Neural progenitor cell (in vitro differentiated cells): ENCODE results near the gene PRUNE1. TPM values are rescaled to one million over a fixed set of nuclear protein-coding genes. Genes with fewer than 3 reads are reported as not detected.

Experiments
- DNase-seq: peaks from one replicate; pipeline ENCODE4 v3.0.0-alpha.2; 2016; ENCODE audit warnings: low spot score
- H2AFZ ChIP-seq: fragments of 200-600 bp; sonication (generic); replicated peaks from 2 replicates; pipeline ENCODE4 v1.6.1; 2016; ENCODE audit warnings: antibody characterized with exemption
- H3F3A ChIP-seq: fragments of 200-600 bp; sonication (generic); 2 replicates; pipeline ENCODE4 v1.6.1; 2016; ENCODE audit warnings: antibody characterized with exemption, low read depth
- H3K27ac ChIP-seq: fragments of 200-600 bp; sonication (generic); 2 replicates; pipeline ENCODE4 v1.5.1; 2016; ENCODE audit warnings: mild to moderate bottlenecking
- H3K27me3 ChIP-seq: fragments of 200-600 bp; sonication (generic); 2 replicates; pipeline ENCODE4 v1.6.1; 2016; ENCODE audit warnings: mild to moderate bottlenecking, moderate library complexity
- H3K36me3 ChIP-seq: fragments of 200-600 bp; sonication (generic); 2 replicates; pipeline ENCODE4 v1.5.1; 2016
- H3K4me1 ChIP-seq: fragments of 200-600 bp; sonication (generic); 2 replicates; pipeline ENCODE4 v1.6.1; 2016; ENCODE audit warnings: mixed run types
- H3K4me2 ChIP-seq: fragments of 200-600 bp; sonication (generic); 2 replicates; pipeline ENCODE4 v1.6.1; 2016
- H3K4me3 ChIP-seq: fragments of 200-600 bp; sonication (generic); 2 replicates; pipeline ENCODE4 v1.5.1; 2016
- H3K79me2 ChIP-seq: fragments of 200-600 bp; sonication (generic); 2 replicates; pipeline ENCODE4 v1.6.1; 2016; ENCODE audit warnings: low read depth
- H3K9ac ChIP-seq: fragments of 200-600 bp; sonication (generic); 2 replicates; pipeline ENCODE4 v1.6.1; 2016
- H3K9me3 ChIP-seq: fragments of 200-600 bp; sonication (generic); 2 replicates; pipeline ENCODE4 v1.5.1; 2016; ENCODE audit warnings: low read depth
- H4K20me1 ChIP-seq: fragments of 200-600 bp; sonication (generic); 2 replicates; pipeline ENCODE4 v1.6.1; 2016; ENCODE audit warnings: low read depth
- H3K27ac Mint-ChIP-seq: 3 replicates; pipeline ENCODE4 v1.8.0; 2021; ENCODE audit warnings: mixed read lengths
- H3K27me3 Mint-ChIP-seq: 2 replicates; pipeline ENCODE4 v1.8.0; 2022; ENCODE audit warnings: low read depth, mild to moderate bottlenecking, inconsistent platforms, moderate library complexity, mixed read lengths; ENCODE audit not compliant: insufficient read depth
- H3K36me3 Mint-ChIP-seq: 3 replicates; pipeline ENCODE4 v1.8.0; 2021; ENCODE audit warnings: mixed read lengths
- H3K4me1 Mint-ChIP-seq: 3 replicates; pipeline ENCODE4 v1.8.0; 2021; ENCODE audit warnings: mixed read lengths
- H3K4me3 Mint-ChIP-seq: 3 replicates; pipeline ENCODE4 v1.8.0; 2021; ENCODE audit warnings: mild to moderate bottlenecking, moderate library complexity, mixed read lengths
- H3K9me3 Mint-ChIP-seq: 3 replicates; pipeline ENCODE4 v1.8.0; 2020; ENCODE audit warnings: mixed read lengths
- EZH2 ChIP-seq: fragments of 200-600 bp; sonication (generic); IDR thresholded peaks from 2 replicates; pipeline ENCODE4 v1.6.1; 2017; ENCODE audit warnings: antibody characterized with exemption, mild to moderate bottlenecking, moderate library complexity
- EZH2phosphoT487 ChIP-seq: fragments of 200-600 bp; sonication (generic); IDR thresholded peaks from 2 replicates; pipeline ENCODE4 v1.6.1; 2017; ENCODE audit warnings: antibody characterized with exemption
- small RNA-seq: library from RNA; depleted of rRNA; stranded (forward); fragments of <200 nt; gene quantifications from one replicate; pipeline ENCODE3, GENCODE V24; 2015
- total RNA-seq: library from RNA; depleted of rRNA; stranded (reverse); fragments of >200 nt; gene quantifications from 2 replicates; pipeline ENCODE4 v1.2.3, GENCODE V29; 2015; ENCODE audit warnings: low replicate concordance
- TF ChIP-seq, protein P1 (sequence below): fragments of 200-600 bp; sonication (generic); IDR thresholded peaks from 2 replicates; pipeline ENCODE4 v1.5.1; 2017; ENCODE audit warnings: antibody characterized with exemption, mild to moderate bottlenecking

The PRUNE1 gene
- total RNA-seq, 1 donor from 2014 or later, result 27.0 TPM

GRCh38 chr1:151069103-151069486 lies 60.8 kb downstream of the PRUNE1 start:
- Histone ChIP-seq H3K9me3 (no peaks in the 10 kb centered on the region), H3K4me1 (no peaks in the 10 kb centered on the region), H3K27ac (no peak overlapping the region), H2AFZ (no peak overlapping the region), H3K9ac (no peak overlapping the region), H3K4me3 (no peak overlapping the region), H3K36me3 (no peaks in the 10 kb centered on the region), H3K79me2 (peaks cover 58% of the 10 kb centered on the region), H3K27me3 (no peaks in the 10 kb centered on the region), H3F3A (peaks cover 53% of the 10 kb centered on the region), H3K4me2 (no peak overlapping the region), H4K20me1 (peaks cover 10% of the 10 kb centered on the region)
- Mint-ChIP-seq H3K27ac (peak overlapping the region; percentile 35), H3K27me3 (peaks cover 7% of the 10 kb centered on the region), H3K9me3 (no peaks in the 10 kb centered on the region), H3K4me3 (peak overlapping the region; percentile 92), H3K4me1 (peaks cover 23% of the 10 kb centered on the region), H3K36me3 (peaks cover 30% of the 10 kb centered on the region)
- no peak for DNase-seq
- no peak for TF ChIP-seq EZH2phosphoT487
- TF ChIP-seq, protein P1, sequence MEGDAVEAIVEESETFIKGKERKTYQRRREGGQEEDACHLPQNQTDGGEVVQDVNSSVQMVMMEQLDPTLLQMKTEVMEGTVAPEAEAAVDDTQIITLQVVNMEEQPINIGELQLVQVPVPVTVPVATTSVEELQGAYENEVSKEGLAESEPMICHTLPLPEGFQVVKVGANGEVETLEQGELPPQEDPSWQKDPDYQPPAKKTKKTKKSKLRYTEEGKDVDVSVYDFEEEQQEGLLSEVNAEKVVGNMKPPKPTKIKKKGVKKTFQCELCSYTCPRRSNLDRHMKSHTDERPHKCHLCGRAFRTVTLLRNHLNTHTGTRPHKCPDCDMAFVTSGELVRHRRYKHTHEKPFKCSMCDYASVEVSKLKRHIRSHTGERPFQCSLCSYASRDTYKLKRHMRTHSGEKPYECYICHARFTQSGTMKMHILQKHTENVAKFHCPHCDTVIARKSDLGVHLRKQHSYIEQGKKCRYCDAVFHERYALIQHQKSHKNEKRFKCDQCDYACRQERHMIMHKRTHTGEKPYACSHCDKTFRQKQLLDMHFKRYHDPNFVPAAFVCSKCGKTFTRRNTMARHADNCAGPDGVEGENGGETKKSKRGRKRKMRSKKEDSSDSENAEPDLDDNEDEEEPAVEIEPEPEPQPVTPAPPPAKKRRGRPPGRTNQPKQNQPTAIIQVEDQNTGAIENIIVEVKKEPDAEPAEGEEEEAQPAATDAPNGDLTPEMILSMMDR, result no peak
- no peak for TF ChIP-seq EZH2

DNA sequence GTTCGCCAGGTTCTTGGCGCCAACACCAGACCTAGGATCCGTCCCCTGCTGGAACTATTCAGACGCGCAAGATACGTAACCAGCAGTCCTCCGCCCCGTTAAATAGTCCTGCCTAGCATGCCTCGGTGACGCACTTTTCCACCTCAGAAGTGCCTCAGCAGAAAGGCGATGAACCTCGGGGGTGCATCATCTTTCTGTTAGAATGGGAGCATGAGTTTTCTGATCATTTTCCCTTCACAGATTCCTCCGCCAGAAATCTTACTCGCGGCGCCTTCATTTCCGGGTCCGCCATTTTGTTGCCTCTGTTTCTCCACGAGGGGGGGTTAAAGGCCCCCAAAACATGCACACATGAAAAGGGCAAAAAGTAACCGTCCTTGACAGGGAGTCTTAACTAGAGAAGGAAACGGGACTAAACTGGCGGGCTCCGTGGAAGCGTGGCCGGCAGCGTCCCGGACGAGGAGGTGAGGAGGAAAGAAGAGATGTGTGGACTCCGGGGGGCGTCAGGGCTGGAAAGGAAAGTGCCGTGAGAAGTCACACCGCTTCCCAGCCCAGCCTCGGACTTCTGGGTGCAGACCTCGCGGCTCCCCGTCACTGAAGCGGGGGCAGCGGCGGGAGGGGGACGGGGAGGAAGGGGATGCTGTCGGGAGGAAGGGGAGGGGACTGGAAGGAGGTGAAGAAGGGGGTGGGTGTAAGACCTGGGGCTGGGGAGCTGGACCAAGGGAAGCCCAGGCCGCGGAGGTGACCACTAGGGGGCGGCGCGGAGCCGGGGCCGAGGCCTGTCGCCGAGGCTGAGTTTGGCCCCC lies 62.4 kb downstream of the PRUNE1 start, which contains the start of gene GABPB2:
Gene GABPB2, plus strand, starts transcription at position 288 of the 803 bp plus-strand sequence. CDS start 17,429 bp downstream, outside the sequence.
- peak within 1 kb of the TSS; percentile 90 for H2AFZ ChIP-seq
- no peaks in the 10 kb centered on the region for H3K9me3 Mint-ChIP-seq
- peak within 1 kb of the TSS; percentile 87 for H3K4me2 ChIP-seq
- peaks cover 10% of the 10 kb centered on the region for H3K27me3 Mint-ChIP-seq
- H3K9ac ChIP-seq, result peak within 1 kb of the TSS; percentile 66
- H3K4me1 ChIP-seq, result no peaks in the 10 kb centered on the region
- no peaks in the 10 kb centered on the region for H3K9me3 ChIP-seq
- TF ChIP-seq EZH2phosphoT487 (no peak), EZH2 (peak; percentile 21)
- TF ChIP-seq, protein P1, result peak; percentile 81
- peaks cover 42% of the 10 kb centered on the region for H3K79me2 ChIP-seq
- H3K4me3 ChIP-seq, result peak within 1 kb of the TSS; percentile 82
- peak within 1 kb of the TSS; percentile 98 for H3K27ac ChIP-seq
- H3F3A ChIP-seq, result peaks cover 49% of the 10 kb centered on the region
- peak within 1 kb of the TSS; percentile 92 for H3K4me3 Mint-ChIP-seq
- no peaks in the 10 kb centered on the region for H4K20me1 ChIP-seq
- peak within 1 kb of the TSS; percentile 99 for H3K27ac Mint-ChIP-seq
- H3K36me3 ChIP-seq, result no peaks in the 10 kb centered on the region
- peaks cover 17% of the 10 kb centered on the region for H3K4me1 Mint-ChIP-seq
- peaks cover 23% of the 10 kb centered on the region for H3K36me3 Mint-ChIP-seq
- H3K27me3 ChIP-seq, result no peaks in the 10 kb centered on the region
- DNase-seq, result peak; percentile 93

DNA sequence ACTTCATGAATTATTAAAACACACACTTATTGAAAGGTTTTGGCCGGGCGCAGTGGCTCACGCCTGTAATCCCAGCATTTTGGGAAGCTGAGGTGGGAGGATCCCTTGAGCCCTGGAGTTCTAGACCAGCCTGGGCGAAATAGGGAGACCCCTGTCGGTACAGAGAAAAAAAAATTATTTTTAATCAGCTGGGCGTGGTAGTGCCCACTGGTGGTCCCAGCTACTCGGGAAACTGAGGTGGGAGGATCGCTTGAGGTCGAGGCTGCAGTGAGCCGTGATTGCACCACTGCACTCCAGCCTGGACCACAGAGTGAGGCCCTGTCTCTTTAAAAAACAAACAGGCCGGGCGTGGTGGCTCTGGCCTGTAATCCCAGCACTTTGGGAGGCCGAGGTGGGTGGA lies 64.0 kb downstream of the PRUNE1 start:
- Histone ChIP-seq H3K9me3 (no peaks in the 10 kb centered on the region), H3K27me3 (no peaks in the 10 kb centered on the region), H3K27ac (no peak overlapping the region), H3K36me3 (no peaks in the 10 kb centered on the region), H3F3A (peaks cover 45% of the 10 kb centered on the region), H3K4me1 (no peaks in the 10 kb centered on the region), H2AFZ (no peak overlapping the region), H3K4me2 (no peak overlapping the region), H3K9ac (no peak overlapping the region), H4K20me1 (no peaks in the 10 kb centered on the region), H3K4me3 (no peak overlapping the region), H3K79me2 (peaks cover 27% of the 10 kb centered on the region)
- no peak for TF ChIP-seq EZH2
- TF ChIP-seq, protein P1, result no peak
- TF ChIP-seq EZH2phosphoT487, result no peak
- peaks cover 10% of the 10 kb centered on the region for H3K27me3 Mint-ChIP-seq
- no peaks in the 10 kb centered on the region for H3K9me3 Mint-ChIP-seq
- no peak overlapping the region for H3K27ac Mint-ChIP-seq
- peaks cover 17% of the 10 kb centered on the region for H3K4me1 Mint-ChIP-seq
- H3K4me3 Mint-ChIP-seq, result peak overlapping the region; percentile 92
- no peak for DNase-seq
- H3K36me3 Mint-ChIP-seq, result peaks cover 21% of the 10 kb centered on the region

Small RNA genes within 50 kb of the gene (small RNA-seq; reads per million reads assigned to genes)
- not detected for gene RNU6-884P

Other genes with a start within 250 kb of the PRUNE1 start
- 0.06 TPM in 1 of 2 replicates, not detected in the other for gene CTSS, start 242.7 kb upstream of the PRUNE1 start, total RNA-seq
- gene CTSK, start 200.2 kb upstream of the PRUNE1 start, total RNA-seq, result 3.9 and 6.7 TPM in 2 replicates
- gene ARNT, start 131.8 kb upstream of the PRUNE1 start, total RNA-seq, result 34.9 and 39.0 TPM in 2 replicates
- gene CTXND2, start 121.3 kb upstream of the PRUNE1 start, total RNA-seq, result not detected in 2 replicates
- 63.4 and 79.5 TPM in 2 replicates for gene SETDB1, start 82.1 kb upstream of the PRUNE1 start, total RNA-seq
- gene CERS2, start 33.6 kb upstream of the PRUNE1 start, total RNA-seq, result 104 and 122 TPM in 2 replicates
- 0.77 TPM in 1 of 2 replicates, not detected in the other for gene ANXA9, start 26.2 kb upstream of the PRUNE1 start, total RNA-seq
- 8.5 and 15.8 TPM in 2 replicates for gene MINDY1, start 1.5 kb upstream of the PRUNE1 start, total RNA-seq
- gene BNIPL, start 28.1 kb downstream of the PRUNE1 start, total RNA-seq, result 0.97 and 1.0 TPM in 2 replicates
- gene C1orf56, start 39.3 kb downstream of the PRUNE1 start, total RNA-seq, result 2.9 and 5.5 TPM in 2 replicates
- 50.7 and 54.9 TPM in 2 replicates for gene CDC42SE1, start 51.2 kb downstream of the PRUNE1 start, total RNA-seq
- gene MLLT11, start 51.9 kb downstream of the PRUNE1 start, total RNA-seq, result 27.9 and 37.0 TPM in 2 replicates
- gene GABPB2, start 62.3 kb downstream of the PRUNE1 start, total RNA-seq, result 6.5 and 6.9 TPM in 2 replicates
- 5.6 and 12.1 TPM in 2 replicates for gene SEMA6C, start 138.2 kb downstream of the PRUNE1 start, total RNA-seq
- not detected in 2 replicates for gene TNFAIP8L2, start 148.2 kb downstream of the PRUNE1 start, total RNA-seq
- 15.5 and 18.9 TPM in 2 replicates for gene LYSMD1, start 157.5 kb downstream of the PRUNE1 start, total RNA-seq
- gene SCNM1, start 157.7 kb downstream of the PRUNE1 start, total RNA-seq, result 22.0 and 25.3 TPM in 2 replicates
- not detected in 2 replicates for gene TMOD4, start 167.5 kb downstream of the PRUNE1 start, total RNA-seq
- 107 and 117 TPM in 2 replicates for gene VPS72, start 181.7 kb downstream of the PRUNE1 start, total RNA-seq
- gene PIP5K1A, start 190.1 kb downstream of the PRUNE1 start, total RNA-seq, result 81.2 and 90.6 TPM in 2 replicates
- 123 and 162 TPM in 2 replicates for gene PSMD4, start 246.3 kb downstream of the PRUNE1 start, total RNA-seq